GM19025 (cell line): ENCODE measurements around the gene DLG2.
A peak's percentile ranks its signal among the peaks of the same experiment; 100 is the strongest.

ENCODE experiments used
- ATAC-seq: cut with Tn5 transposase; IDR thresholded peaks from one replicate; pipeline ENCODE4 v1.9.1; 2021; ENCODE audit warnings: mild to moderate bottlenecking, low read depth, moderate library complexity; ENCODE audit not compliant: unreplicated experiment

The DLG2 gene

GRCh38 chr11:84552791-84553190, 1074.4 kb downstream of the DLG2 start:
- ATAC-seq, result no peak

GRCh38 chr11:84549217-84549616, 1077.9 kb downstream of the DLG2 start:
- peak; percentile 84 for ATAC-seq

- no peak for ATAC-seq
Observed at GRCh38 chr11:84544566-84544965, 1082.6 kb downstream of the DLG2 start.

- ATAC-seq, result no peak
Observed at GRCh38 chr11:84543367-84544159, 1083.6 kb downstream of the DLG2 start.

- no peak for ATAC-seq
Observed at GRCh38 chr11:84541731-84542340, 1085.3 kb downstream of the DLG2 start.

GRCh38 chr11:84536456-84536855, 1090.7 kb downstream of the DLG2 start:
- no peak for ATAC-seq

GRCh38 chr11:84532364-84532763, 1094.8 kb downstream of the DLG2 start:
- no peak for ATAC-seq

GRCh38 chr11:84526250-84526649, 1100.9 kb downstream of the DLG2 start:
- ATAC-seq, result no peak

GRCh38 chr11:84524422-84525051, 1102.6 kb downstream of the DLG2 start:
- ATAC-seq, result no peak

GRCh38 chr11:84522331-84522730, 1104.8 kb downstream of the DLG2 start:
- ATAC-seq, result no peak

- ATAC-seq, result no peak
Observed at GRCh38 chr11:84518631-84519183, 1108.4 kb downstream of the DLG2 start.

- ATAC-seq, result no peak
Observed at GRCh38 chr11:84514436-84514835, 1112.7 kb downstream of the DLG2 start.

- ATAC-seq, result no peak
Observed at GRCh38 chr11:84503503-84503902, 1123.6 kb downstream of the DLG2 start.

GRCh38 chr11:84501750-84502149, 1125.4 kb downstream of the DLG2 start:
- no peak for ATAC-seq

- ATAC-seq, result no peak
Observed at GRCh38 chr11:84497981-84498411, 1129.1 kb downstream of the DLG2 start.

GRCh38 chr11:84497181-84497580, 1130.0 kb downstream of the DLG2 start:
- ATAC-seq, result no peak

GRCh38 chr11:84496122-84496521, 1131.0 kb downstream of the DLG2 start:
- ATAC-seq, result no peak

- ATAC-seq, result no peak
Observed at GRCh38 chr11:84480131-84480530, 1147.0 kb downstream of the DLG2 start.

GRCh38 chr11:84476581-84476980, 1150.6 kb downstream of the DLG2 start:
- no peak for ATAC-seq

GRCh38 chr11:84471501-84471900, 1155.6 kb downstream of the DLG2 start:
- no peak for ATAC-seq

GRCh38 chr11:84468235-84468634, 1158.9 kb downstream of the DLG2 start:
- no peak for ATAC-seq
